Prostate gland (tissue), 2 donors: ENCODE measurements around the gene ACTG2.

Source experiments
- POLR2A ChIP-seq: fragments of 450-650 bp; IDR thresholded peaks from one replicate; pipeline ENCODE4 v1.6.1; 2016; ENCODE audit warnings: antibody characterized with exemption, mild to moderate bottlenecking
- POLR2AphosphoS5 ChIP-seq: sonication (generic); formaldehyde crosslinking; IDR thresholded peaks from one replicate; pipeline ENCODE4 v1.6.1; 2017; ENCODE audit warnings: antibody characterized with exemption
- TF ChIP-seq, protein P1 (sequence below), 4 experiments: fragments of 200-600 bp in 2 of 4; fragments of 450-650 bp in 2 of 4; sonication (generic) in 2 of 4; IDR thresholded peaks; 1 replicate in 3 of 4; 2 replicates in 1 of 4; pipeline ENCODE4 v1.5.1; 2016 to 2019; ENCODE audit warnings: antibody characterized with exemption in 4 of 4, mild to moderate bottlenecking in 2 of 4, moderate library complexity in 2 of 4

DNA sequence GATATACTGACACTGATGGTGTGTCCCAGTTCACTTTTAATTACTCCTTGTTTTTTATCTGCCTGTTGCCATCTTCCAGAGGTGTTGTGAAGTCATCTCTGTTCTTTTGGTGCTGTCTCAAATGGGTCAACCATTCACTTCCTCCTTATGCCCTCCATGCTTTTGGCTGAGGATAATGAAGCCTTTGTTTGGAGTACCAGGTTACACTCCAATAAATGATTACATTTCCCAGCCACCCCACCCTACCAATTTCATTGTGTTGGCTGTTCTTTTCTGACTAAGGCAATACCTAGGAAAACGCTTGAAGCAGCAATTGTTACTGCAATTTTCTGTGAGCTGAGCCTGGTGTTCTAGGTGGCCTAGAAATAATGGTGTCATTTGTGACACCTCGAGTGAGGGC is 29.8 kb upstream of the ACTG2 start:
- TF ChIP-seq, protein P1, sequence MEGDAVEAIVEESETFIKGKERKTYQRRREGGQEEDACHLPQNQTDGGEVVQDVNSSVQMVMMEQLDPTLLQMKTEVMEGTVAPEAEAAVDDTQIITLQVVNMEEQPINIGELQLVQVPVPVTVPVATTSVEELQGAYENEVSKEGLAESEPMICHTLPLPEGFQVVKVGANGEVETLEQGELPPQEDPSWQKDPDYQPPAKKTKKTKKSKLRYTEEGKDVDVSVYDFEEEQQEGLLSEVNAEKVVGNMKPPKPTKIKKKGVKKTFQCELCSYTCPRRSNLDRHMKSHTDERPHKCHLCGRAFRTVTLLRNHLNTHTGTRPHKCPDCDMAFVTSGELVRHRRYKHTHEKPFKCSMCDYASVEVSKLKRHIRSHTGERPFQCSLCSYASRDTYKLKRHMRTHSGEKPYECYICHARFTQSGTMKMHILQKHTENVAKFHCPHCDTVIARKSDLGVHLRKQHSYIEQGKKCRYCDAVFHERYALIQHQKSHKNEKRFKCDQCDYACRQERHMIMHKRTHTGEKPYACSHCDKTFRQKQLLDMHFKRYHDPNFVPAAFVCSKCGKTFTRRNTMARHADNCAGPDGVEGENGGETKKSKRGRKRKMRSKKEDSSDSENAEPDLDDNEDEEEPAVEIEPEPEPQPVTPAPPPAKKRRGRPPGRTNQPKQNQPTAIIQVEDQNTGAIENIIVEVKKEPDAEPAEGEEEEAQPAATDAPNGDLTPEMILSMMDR (IDR thresholded peaks at IDR 0.05), result no peak
- TF ChIP-seq POLR2A, result no peak
- peak; percentile 85 for TF ChIP-seq POLR2AphosphoS5
